EL (cell line): Measurements from ENCODE around the gene SMIM12.

Experiments used
- DNase-seq: peaks from one replicate; pipeline ENCODE4 v3.0.0-alpha.2; 2016

The SMIM12 gene

GRCh38 chr1:34859446-34860200 is at the start of gene SMIM12:
Gene SMIM12 (minus strand): TSS chr1:34859749. CDS start chr1:34855977, 3,772 bp downstream.
- DNase-seq: peak; percentile 93

- DNase-seq: no peak
These were observed 48.8 kb upstream of the SMIM12 start for GRCh38 chr1:34908369-34908768.

- DNase-seq: no peak
These were observed 48.0 kb upstream of the SMIM12 start for GRCh38 chr1:34907487-34908090.

- no peak for DNase-seq
These were observed 47.2 kb upstream of the SMIM12 start for GRCh38 chr1:34906756-34907155.

- no peak for DNase-seq
These were observed 46.7 kb upstream of the SMIM12 start for GRCh38 chr1:34906222-34906621.

GRCh38 chr1:34905098-34905459 is 45.5 kb upstream of the SMIM12 start:
- DNase-seq: no peak

- DNase-seq: no peak
These were observed 44.9 kb upstream of the SMIM12 start for GRCh38 chr1:34904236-34905097.

GRCh38 chr1:34901919-34902318 is 42.4 kb upstream of the SMIM12 start:
- DNase-seq: no peak

GRCh38 chr1:34900775-34901502 is 41.4 kb upstream of the SMIM12 start:
- DNase-seq: no peak

GRCh38 chr1:34899906-34900305 is 40.4 kb upstream of the SMIM12 start:
- DNase-seq: no peak

GRCh38 chr1:34899471-34899870 is 39.9 kb upstream of the SMIM12 start:
- no peak for DNase-seq

- DNase-seq: no peak
These were observed 38.8 kb upstream of the SMIM12 start for GRCh38 chr1:34898330-34898761.

GRCh38 chr1:34896612-34897011 is 37.1 kb upstream of the SMIM12 start:
- DNase-seq: no peak

GRCh38 chr1:34889705-34890104 is 30.2 kb upstream of the SMIM12 start:
- no peak for DNase-seq

- no peak for DNase-seq
These were observed 28.0 kb upstream of the SMIM12 start for GRCh38 chr1:34887593-34887992.

- peak; percentile 22 for DNase-seq
These were observed 26.1 kb upstream of the SMIM12 start for GRCh38 chr1:34885405-34886247.

- DNase-seq: no peak
These were observed 25.4 kb upstream of the SMIM12 start for GRCh38 chr1:34884961-34885360.

- DNase-seq: no peak
These were observed 25.0 kb upstream of the SMIM12 start for GRCh38 chr1:34884536-34884935.

GRCh38 chr1:34879230-34879629 is 19.7 kb upstream of the SMIM12 start:
- DNase-seq: no peak

GRCh38 chr1:34876406-34876805 is 16.9 kb upstream of the SMIM12 start:
- DNase-seq: no peak

- no peak for DNase-seq
These were observed 14.9 kb upstream of the SMIM12 start for GRCh38 chr1:34874296-34874952.

GRCh38 chr1:34872133-34872503 is 12.6 kb upstream of the SMIM12 start:
- DNase-seq: no peak
